GM23338 (cell line): ENCODE data around the gene FAM78B.

Experiments used
- CREB1 ChIP-seq: fragments of 250-450 bp; sonication (Bioruptor Pico); IDR thresholded peaks from 2 replicates; pipeline ENCODE4 v1.5.0; 2020; ENCODE audit warnings: low read depth, mild to moderate bottlenecking, moderate library complexity
- CTCF ChIP-seq, 2 experiments: fragments of 200-600 bp in 1 of 2; sonication (generic) in 1 of 2; conservative IDR thresholded peaks; 2 replicates each; pipeline versions ENCODE4 v1.5.1 to v1.6.1; 2016 to 2017; ENCODE audit warnings: antibody characterized with exemption in 2 of 2, low read depth in 2 of 2, mild to moderate bottlenecking in 2 of 2, moderate library complexity in 1 of 2
- ETS1 ChIP-seq: IDR thresholded peaks from 2 replicates; pipeline ENCODE4 v1.6.1; 2016; ENCODE audit warnings: antibody characterized with exemption
- EZH2 ChIP-seq: fragments of 200-600 bp; sonication (generic); IDR thresholded peaks from one replicate; pipeline ENCODE4 v1.8.0; 2017; ENCODE audit warnings: antibody characterized with exemption, mild to moderate bottlenecking, low read depth; ENCODE audit not compliant: unreplicated experiment
- EZH2phosphoT487 ChIP-seq: fragments of 200-600 bp; sonication (generic); IDR thresholded peaks from one replicate; pipeline ENCODE4 v1.8.1; 2018; ENCODE audit warnings: antibody characterized with exemption; ENCODE audit not compliant: unreplicated experiment
- JUNB ChIP-seq: IDR thresholded peaks from one replicate; pipeline ENCODE4 v1.6.1; 2016; ENCODE audit warnings: antibody characterized with exemption; ENCODE audit not compliant: unreplicated experiment
- NANOG ChIP-seq: IDR thresholded peaks from 2 replicates; pipeline ENCODE4 v1.6.1; 2016; ENCODE audit warnings: antibody characterized with exemption, borderline replicate concordance
- POLR2AphosphoS5 ChIP-seq: IDR thresholded peaks from 2 replicates; pipeline ENCODE4 v1.6.1; 2016; ENCODE audit warnings: antibody characterized with exemption, low read depth
- REST ChIP-seq: IDR thresholded peaks from one replicate; pipeline ENCODE4 v1.6.1; 2018; ENCODE audit warnings: antibody characterized with exemption; ENCODE audit not compliant: unreplicated experiment
- STAT1 ChIP-seq: IDR thresholded peaks from one replicate; pipeline ENCODE4 v1.6.1; 2016; ENCODE audit warnings: antibody characterized with exemption; ENCODE audit not compliant: unreplicated experiment
- ZNF114 ChIP-seq: fragments of 250-450 bp; sonication (Bioruptor Pico); IDR thresholded peaks from 2 replicates; pipeline ENCODE4 v1.5.0; 2020; ENCODE audit warnings: mild to moderate bottlenecking, moderate library complexity
- ZNF331 ChIP-seq: fragments of 250-450 bp; sonication (Bioruptor Pico); IDR thresholded peaks from 2 replicates; pipeline ENCODE4 v1.5.0; 2020; ENCODE audit warnings: low read depth, mild to moderate bottlenecking, moderate library complexity
- ZNF462 ChIP-seq: fragments of 250-450 bp; sonication (Bioruptor Pico); IDR thresholded peaks from 2 replicates; pipeline ENCODE4 v1.5.0; 2020; ENCODE audit warnings: mild to moderate bottlenecking, moderate library complexity

GRCh38 chr1:166053395-166053794 lies 113.4 kb downstream of the FAM78B start:
- TF ChIP-seq CTCF (conservative IDR thresholded peaks at IDR 0.05; ENCODE audit: low read depth in 2 of 2) = no peak
- TF ChIP-seq POLR2AphosphoS5 = no peak
- TF ChIP-seq NANOG = no peak
- no peak for TF ChIP-seq EZH2
- TF ChIP-seq REST = no peak
- TF ChIP-seq EZH2phosphoT487 = no peak
- no peak for TF ChIP-seq ETS1
- no peak for TF ChIP-seq ZNF462 (CRISPR knock-in tag)
- TF ChIP-seq ZNF114 (CRISPR knock-in tag) = no peak
- TF ChIP-seq JUNB = no peak
- TF ChIP-seq ZNF331 (CRISPR knock-in tag) = no peak
- no peak for TF ChIP-seq CREB1 (CRISPR knock-in tag)
- TF ChIP-seq STAT1 = no peak
